GM12892 (cell line): ENCODE measurements around the gene NINL.

Source experiments
- POLR2A ChIP-seq: IDR thresholded peaks from 2 replicates; pipeline ENCODE4 v1.6.1; 2011; ENCODE audit warnings: low read depth, low read length, control low read depth
- POLR2AphosphoS5 ChIP-seq: IDR thresholded peaks from 2 replicates; pipeline ENCODE4 v1.6.1; 2011; ENCODE audit warnings: low read depth, low read length, control low read depth
- TAF1 ChIP-seq: IDR thresholded peaks from 2 replicates; pipeline ENCODE4 v1.6.1; 2011; ENCODE audit warnings: low read depth, mild to moderate bottlenecking, control low read depth, low read length, borderline replicate concordance

- TF ChIP-seq POLR2A: no peak
- no peak for TF ChIP-seq POLR2AphosphoS5
- TF ChIP-seq TAF1: no peak
These were observed 116.9 kb downstream of the NINL start for GRCh38 chr20:25468126-25469075.
